HepG2 (cell line): Measurements from ENCODE around the gene TMIGD3. TPM values are rescaled to one million over a fixed set of nuclear protein-coding genes. Genes with fewer than 3 reads are reported as not detected.

Experiments used
- ARHGAP35 ChIP-seq: sonication (generic); formaldehyde crosslinking; IDR thresholded peaks from 2 replicates; pipeline ENCODE4 v1.9.0; 2022; ENCODE audit warnings: mild to moderate bottlenecking, inconsistent platforms, moderate library complexity, missing genetic modification reagents, borderline replicate concordance
- ATF4 ChIP-seq, 2 experiments: fragments of 450-650 bp in 1 of 2; sonication (generic) in 1 of 2; formaldehyde crosslinking; IDR thresholded peaks; 2 replicates each; pipeline versions ENCODE4 v1.5.0 to v1.8.0; 2020 to 2022; ENCODE audit warnings: mild to moderate bottlenecking in 1 of 2, missing genetic modification reagents in 1 of 2
- FOXO1 ChIP-seq: sonication (generic); formaldehyde crosslinking; IDR thresholded peaks from 2 replicates; pipeline ENCODE4 v1.4.0; 2020; ENCODE audit warnings: missing genetic modification reagents
- JDP2 ChIP-seq: sonication (generic); formaldehyde crosslinking; IDR thresholded peaks from 2 replicates; pipeline ENCODE4 v1.8.1; 2022; ENCODE audit warnings: missing genetic modification reagents, borderline replicate concordance
- MEIS2 ChIP-seq: sonication (generic); formaldehyde crosslinking; IDR thresholded peaks from 2 replicates; pipeline ENCODE4 v1.9.0; 2021; ENCODE audit warnings: mild to moderate bottlenecking, missing genetic modification reagents
- MTA3 ChIP-seq: sonication (generic); formaldehyde crosslinking; IDR thresholded peaks from 2 replicates; pipeline ENCODE4 v1.4.0; 2020; ENCODE audit warnings: missing genetic modification reagents
- MXD3 ChIP-seq: IDR thresholded peaks from 2 replicates; pipeline ENCODE4 v1.6.1; 2016; ENCODE audit warnings: mild to moderate bottlenecking, missing biosample characterization, missing genetic modification reagents
- PAF1 ChIP-seq: IDR thresholded peaks from 2 replicates; pipeline ENCODE4 v1.6.1; 2016; ENCODE audit warnings: missing genetic modification reagents, missing compliant biosample characterization
- SIX4 ChIP-seq: sonication (generic); formaldehyde crosslinking; IDR thresholded peaks from 2 replicates; pipeline ENCODE4 v1.4.0; 2020; ENCODE audit warnings: missing genetic modification reagents
- STAT6 ChIP-seq: sonication (generic); formaldehyde crosslinking; IDR thresholded peaks from 2 replicates; pipeline ENCODE4 v1.4.0; 2020; ENCODE audit warnings: missing genetic modification reagents, mild to moderate bottlenecking, borderline replicate concordance
- TBX3 ChIP-seq: fragments of 450-650 bp; IDR thresholded peaks from 2 replicates; pipeline ENCODE4 v1.6.1; 2017; ENCODE audit warnings: antibody characterized with exemption, mild to moderate bottlenecking, inconsistent platforms, borderline replicate concordance
- TEAD2 ChIP-seq: sonication (generic); formaldehyde crosslinking; IDR thresholded peaks from 2 replicates; pipeline ENCODE4 v1.9.0; 2021; ENCODE audit warnings: missing genetic modification reagents
- ZBTB42 ChIP-seq: sonication (generic); formaldehyde crosslinking; IDR thresholded peaks from 2 replicates; pipeline ENCODE4 v1.5.0; 2020; ENCODE audit warnings: mild to moderate bottlenecking, missing genetic modification reagents
- ZFP36L1 ChIP-seq: sonication (generic); formaldehyde crosslinking; IDR thresholded peaks from 2 replicates; pipeline ENCODE4 v1.8.0; 2022; ENCODE audit warnings: mild to moderate bottlenecking, missing genetic modification reagents, moderate library complexity
- ZNF20 ChIP-seq: sonication (generic); formaldehyde crosslinking; IDR thresholded peaks from 2 replicates; pipeline ENCODE4 v1.4.0; 2020; ENCODE audit warnings: mild to moderate bottlenecking, moderate library complexity, missing genetic modification reagents
- ZNF567 ChIP-seq: sonication (generic); formaldehyde crosslinking; IDR thresholded peaks from 2 replicates; pipeline ENCODE4 v1.8.1; 2023; ENCODE audit warnings: mild to moderate bottlenecking, missing genetic modification reagents, borderline replicate concordance
- ZXDC ChIP-seq: sonication (generic); formaldehyde crosslinking; IDR thresholded peaks from 2 replicates; pipeline ENCODE4 v1.5.0; 2020; ENCODE audit warnings: mild to moderate bottlenecking, missing genetic modification reagents
- polyA plus RNA-seq, 8 experiments: library from polyadenylated mRNA; depleted of rRNA in 3 of 8; stranded (reverse) in 7 of 8; unstranded in 1 of 8; fragments of >200 nt; fragmentation: Illumina TruSeq in 4 of 8; extraction: Trizol in 4 of 8; gene quantifications; 2 replicates each; pipeline versions ENCODE4 v1.2.1 to v1.2.3, GENCODE V29; 2011 to 2016; ENCODE audit warnings: low read depth in 4 of 8, missing spikeins in 1 of 8, mixed read lengths in 1 of 8; ENCODE audit not compliant: insufficient read depth in 1 of 8
- total RNA-seq, 5 experiments: library from RNA; depleted of rRNA; stranded (reverse); fragments of >200 nt; fragmentation: Illumina TruSeq; extraction: Trizol; gene quantifications; 2 replicates each; pipeline ENCODE4 v1.2.3, GENCODE V29; 2016; ENCODE audit warnings: low read depth in 1 of 5
- TF ChIP-seq, protein P1 (sequence below): sonication (generic); formaldehyde crosslinking; IDR thresholded peaks from 2 replicates; pipeline ENCODE4 v1.4.0; 2020; ENCODE audit warnings: missing genetic modification reagents, low read depth, mild to moderate bottlenecking, borderline replicate concordance
- TF ChIP-seq, protein P2 (sequence below): sonication (generic); formaldehyde crosslinking; IDR thresholded peaks from 2 replicates; pipeline ENCODE4 v1.5.0; 2020; ENCODE audit warnings: missing genetic modification reagents

The TMIGD3 gene
- total and polyA plus RNA-seq, 2 of the 13 experiments (the other 11 are each of a cell fraction or from before 2014, with no cell fraction given): not detected

DNA sequence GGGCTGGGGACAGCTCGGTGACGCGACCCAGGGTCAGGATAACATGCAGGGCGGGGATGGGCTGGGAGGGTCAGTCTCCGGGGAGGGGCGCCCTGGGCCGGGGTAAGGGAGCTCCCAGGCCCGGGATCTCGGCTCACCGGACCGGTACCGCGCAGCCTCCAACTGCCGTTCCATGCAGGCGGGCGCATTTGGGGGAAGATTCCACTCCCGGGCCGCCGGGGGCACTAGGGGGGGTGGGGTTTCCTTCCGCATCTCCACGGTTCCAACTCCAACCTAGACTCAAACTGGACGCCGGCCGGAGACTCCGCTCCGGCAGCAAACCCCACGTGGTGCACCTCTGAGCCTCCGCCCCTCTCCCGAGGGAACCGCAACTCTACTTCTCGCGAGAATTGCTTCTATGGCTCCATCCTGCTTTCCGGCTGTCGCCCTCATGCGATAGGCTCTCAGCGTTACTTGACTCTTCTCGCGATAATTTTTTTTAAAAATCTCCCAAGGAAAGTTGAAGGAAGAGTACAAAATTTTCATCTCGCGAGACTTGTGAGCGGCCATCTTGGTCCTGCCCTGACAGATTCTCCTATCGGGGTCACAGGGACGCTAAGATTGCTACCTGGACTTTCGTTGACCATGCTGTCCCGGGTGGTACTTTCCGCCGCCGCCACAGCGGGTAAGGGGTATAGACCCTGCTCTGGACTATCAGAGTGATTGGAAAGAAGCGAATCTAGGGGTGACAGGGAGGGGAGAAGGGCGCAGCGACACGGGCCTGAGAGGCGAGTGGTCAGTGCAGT lies 54.3 kb downstream of the TMIGD3 start, which contains the start of the genes ATP5PB and WDR77 (continued):
- peak; percentile 29; the same call in 1 of the 2 replicates for TF ChIP-seq ARHGAP35 (CRISPR knock-in tag)
- no peak for TF ChIP-seq ZNF20 (CRISPR knock-in tag)
- no peak for TF ChIP-seq PAF1
- TF ChIP-seq ZBTB42 (CRISPR knock-in tag): no peak
- TF ChIP-seq ZNF567 (CRISPR knock-in tag): no peak
- no peak for TF ChIP-seq ZXDC
- no peak for TF ChIP-seq MTA3 (CRISPR knock-in tag)
- 0 out of 4 replicates have a peak, but pooled peaks of 1 of the 2 experiments have one; percentile 27 for TF ChIP-seq ATF4 (CRISPR knock-in tag; IDR thresholded peaks at IDR 0.05)
- no peak for TF ChIP-seq TBX3
- TF ChIP-seq MEIS2 (CRISPR knock-in tag): peak; percentile 6; the same call in 1 of the 2 replicates
- TF ChIP-seq, protein P1, sequence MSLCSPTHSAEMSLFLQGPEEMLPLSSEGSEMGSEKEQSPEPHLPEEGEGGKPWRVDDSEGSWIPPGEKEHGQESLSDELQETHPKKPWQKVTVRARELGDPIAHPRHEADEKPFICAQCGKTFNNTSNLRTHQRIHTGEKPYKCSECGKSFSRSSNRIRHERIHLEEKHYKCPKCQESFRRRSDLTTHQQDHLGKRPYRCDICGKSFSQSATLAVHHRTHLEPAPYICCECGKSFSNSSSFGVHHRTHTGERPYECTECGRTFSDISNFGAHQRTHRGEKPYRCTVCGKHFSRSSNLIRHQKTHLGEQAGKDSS: no peak
- no peak for TF ChIP-seq ZFP36L1 (CRISPR knock-in tag)
- no peak for TF ChIP-seq SIX4 (CRISPR knock-in tag)
- TF ChIP-seq MXD3 (CRISPR knock-in tag): peak; percentile 85
- TF ChIP-seq, protein P2, sequence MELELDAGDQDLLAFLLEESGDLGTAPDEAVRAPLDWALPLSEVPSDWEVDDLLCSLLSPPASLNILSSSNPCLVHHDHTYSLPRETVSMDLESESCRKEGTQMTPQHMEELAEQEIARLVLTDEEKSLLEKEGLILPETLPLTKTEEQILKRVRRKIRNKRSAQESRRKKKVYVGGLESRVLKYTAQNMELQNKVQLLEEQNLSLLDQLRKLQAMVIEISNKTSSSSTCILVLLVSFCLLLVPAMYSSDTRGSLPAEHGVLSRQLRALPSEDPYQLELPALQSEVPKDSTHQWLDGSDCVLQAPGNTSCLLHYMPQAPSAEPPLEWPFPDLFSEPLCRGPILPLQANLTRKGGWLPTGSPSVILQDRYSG (CRISPR knock-in tag): 0 out of 2 replicates have a peak, but pooled peaks have one; percentile 38
- no peak for TF ChIP-seq FOXO1 (CRISPR knock-in tag)
- no peak for TF ChIP-seq STAT6
- no peak for TF ChIP-seq TEAD2 (CRISPR knock-in tag)
- no peak; the same call in 1 of the 2 replicates for TF ChIP-seq JDP2
